ENCODE measurements around the gene KAZN. TPM values are rescaled to one million over a fixed set of nuclear protein-coding genes. Genes with fewer than 3 reads are reported as not detected.

The KAZN gene
- polyA plus RNA-seq, 2 of the 4 experiments (the other 2 are of a cell fraction): 1.3 to 1.9 TPM

GRCh38 chr1:14947421-14947820, 348.9 kb downstream of the KAZN start:
- no peak for TF ChIP-seq HOXB13 (CRISPR knock-in tag; IDR thresholded peaks at IDR 0.05; ENCODE audit: low read depth)
- H3K4me1 ChIP-seq: no peaks in the 10 kb centered on the region
- no peaks in the 10 kb centered on the region for H3K9me3 ChIP-seq
- no peak overlapping the region for H3K27ac ChIP-seq
- FAIRE-seq (no peak), ATAC-seq (no peak), DNase-seq (ENCODE audit: low read depth in 1 of 2, low spot score in 1 of 2) (no peak)
- no peak overlapping the region for H3K4me3 ChIP-seq
- no peak overlapping the region for H3K4me2 ChIP-seq
- WGBS (ENCODE audit: missing lambda C conversion rate): 87% methylated on average over 3 of the region's 3 CpGs
- ChIA-PET POLR2A (no interaction called here), CTCF (interaction anchor here (1.3 kb wide), 1 partner anchor 80 kb away, joined by 5 read pairs; no protein-coding TSS in a partner anchor)

- no peak for ATAC-seq
- TF ChIP-seq MAFK (IDR thresholded peaks at IDR 0.05; ENCODE audit: partially characterized antibody) (no peak), HEYL (CRISPR knock-in tag; IDR thresholded peaks at IDR 0.05) (no peak), FOSL2 (IDR thresholded peaks at IDR 0.05) (no peak), FOSL2 (CRISPR knock-in tag; IDR thresholded peaks at IDR 0.05) (no peak), JUNB (IDR thresholded peaks at IDR 0.05) (no peak), RAD21 (conservative IDR thresholded peaks at IDR 0.05 in 1 of 2, IDR thresholded peaks at IDR 0.05 in 1 of 2) (no peak), ZSCAN20 (CRISPR knock-in tag; IDR thresholded peaks at IDR 0.05) (no peak)
- TF ChIP-seq, protein P1, sequence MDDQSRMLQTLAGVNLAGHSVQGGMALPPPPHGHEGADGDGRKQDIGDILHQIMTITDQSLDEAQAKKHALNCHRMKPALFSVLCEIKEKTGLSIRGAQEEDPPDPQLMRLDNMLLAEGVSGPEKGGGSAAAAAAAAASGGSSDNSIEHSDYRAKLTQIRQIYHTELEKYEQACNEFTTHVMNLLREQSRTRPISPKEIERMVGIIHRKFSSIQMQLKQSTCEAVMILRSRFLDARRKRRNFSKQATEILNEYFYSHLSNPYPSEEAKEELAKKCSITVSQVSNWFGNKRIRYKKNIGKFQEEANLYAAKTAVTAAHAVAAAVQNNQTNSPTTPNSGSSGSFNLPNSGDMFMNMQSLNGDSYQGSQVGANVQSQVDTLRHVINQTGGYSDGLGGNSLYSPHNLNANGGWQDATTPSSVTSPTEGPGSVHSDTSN (IDR thresholded peaks at IDR 0.05): no peak
- ChIA-PET CTCF (interaction anchor here (0.6 to 1.3 kb wide), 2 partner anchors 80 to 320 kb away, joined by 4 to 5 read pairs; no protein-coding TSS in a partner anchor), POLR2A (no interaction called here)
- Histone ChIP-seq H3K4me1 (no peaks in the 10 kb centered on the region), H3K27ac (no peak overlapping the region), H3K4me3 (no peak overlapping the region), H3K9me3 (no peaks in the 10 kb centered on the region), H3K4me2 (no peak overlapping the region)
- 76% methylated on average over 2 of the region's 2 CpGs for WGBS (ENCODE audit: missing lambda C conversion rate)
- DNase-seq (ENCODE audit: low read depth in 1 of 2, low spot score in 1 of 2): no peak
- FAIRE-seq: no peak
Observed at GRCh38 chr1:14948112-14948652, 349.7 kb downstream of the KAZN start.

DNA sequence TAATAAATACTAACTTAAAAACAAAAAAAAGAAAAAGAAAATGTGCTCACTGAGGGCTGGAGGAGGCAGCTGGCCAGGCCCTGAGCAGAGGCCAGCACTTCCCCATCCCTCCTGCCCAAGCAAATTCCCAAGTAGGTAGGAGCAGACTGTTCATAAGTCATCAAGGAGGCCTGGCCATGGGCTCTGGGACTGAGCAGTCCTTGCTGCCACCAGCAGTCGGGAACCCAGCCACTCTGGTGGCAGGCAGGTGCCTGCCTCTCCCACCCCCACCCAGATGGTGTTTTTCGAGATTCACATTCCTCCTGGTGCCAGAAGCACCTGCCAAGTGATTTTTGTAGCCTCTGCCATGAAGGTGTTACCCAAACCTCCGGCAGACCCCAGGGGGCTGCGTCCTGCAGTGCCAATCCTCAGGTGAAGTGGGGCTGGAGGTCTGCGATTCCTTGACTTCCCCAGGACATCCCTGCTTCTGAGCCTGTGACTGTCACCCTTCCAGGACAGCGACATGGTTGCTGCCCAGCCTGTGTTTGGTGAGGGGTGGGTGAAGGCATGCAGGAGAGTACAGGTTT, 350.9 kb downstream of the KAZN start:
- ChIA-PET CTCF (no interaction called here), POLR2A (no interaction called here)
- 60% methylated on average over 1 of the region's 6 CpGs for WGBS (ENCODE audit: missing lambda C conversion rate)
- Histone ChIP-seq H3K4me2 (no peak overlapping the region), H3K4me3 (no peak overlapping the region), H3K9me3 (peaks cover 10% of the 10 kb centered on the region; the same call in 1 of the 3 replicates), H3K4me1 (no peaks in the 10 kb centered on the region), H3K27ac (no peak overlapping the region)
- no peak for FAIRE-seq
- no peak for ATAC-seq
- TF ChIP-seq ZFP36 (IDR thresholded peaks at IDR 0.05; ENCODE audit: borderline replicate concordance, partially characterized antibody): no peak
- TF ChIP-seq, protein P2, sequence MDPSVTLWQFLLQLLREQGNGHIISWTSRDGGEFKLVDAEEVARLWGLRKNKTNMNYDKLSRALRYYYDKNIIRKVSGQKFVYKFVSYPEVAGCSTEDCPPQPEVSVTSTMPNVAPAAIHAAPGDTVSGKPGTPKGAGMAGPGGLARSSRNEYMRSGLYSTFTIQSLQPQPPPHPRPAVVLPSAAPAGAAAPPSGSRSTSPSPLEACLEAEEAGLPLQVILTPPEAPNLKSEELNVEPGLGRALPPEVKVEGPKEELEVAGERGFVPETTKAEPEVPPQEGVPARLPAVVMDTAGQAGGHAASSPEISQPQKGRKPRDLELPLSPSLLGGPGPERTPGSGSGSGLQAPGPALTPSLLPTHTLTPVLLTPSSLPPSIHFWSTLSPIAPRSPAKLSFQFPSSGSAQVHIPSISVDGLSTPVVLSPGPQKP (IDR thresholded peaks at IDR 0.05; ENCODE audit: low read depth, low read length): no peak
- TF ChIP-seq SREBF2 (IDR thresholded peaks at IDR 0.05): no peak
- no peak for TF ChIP-seq NFE2L2 (conservative IDR thresholded peaks at IDR 0.05; ENCODE audit: low read length)
- no peak for TF ChIP-seq TP53 (CRISPR knock-in tag; IDR thresholded peaks at IDR 0.05)
- no peak for DNase-seq (ENCODE audit: low read depth in 1 of 2, low spot score in 1 of 2)

DNA sequence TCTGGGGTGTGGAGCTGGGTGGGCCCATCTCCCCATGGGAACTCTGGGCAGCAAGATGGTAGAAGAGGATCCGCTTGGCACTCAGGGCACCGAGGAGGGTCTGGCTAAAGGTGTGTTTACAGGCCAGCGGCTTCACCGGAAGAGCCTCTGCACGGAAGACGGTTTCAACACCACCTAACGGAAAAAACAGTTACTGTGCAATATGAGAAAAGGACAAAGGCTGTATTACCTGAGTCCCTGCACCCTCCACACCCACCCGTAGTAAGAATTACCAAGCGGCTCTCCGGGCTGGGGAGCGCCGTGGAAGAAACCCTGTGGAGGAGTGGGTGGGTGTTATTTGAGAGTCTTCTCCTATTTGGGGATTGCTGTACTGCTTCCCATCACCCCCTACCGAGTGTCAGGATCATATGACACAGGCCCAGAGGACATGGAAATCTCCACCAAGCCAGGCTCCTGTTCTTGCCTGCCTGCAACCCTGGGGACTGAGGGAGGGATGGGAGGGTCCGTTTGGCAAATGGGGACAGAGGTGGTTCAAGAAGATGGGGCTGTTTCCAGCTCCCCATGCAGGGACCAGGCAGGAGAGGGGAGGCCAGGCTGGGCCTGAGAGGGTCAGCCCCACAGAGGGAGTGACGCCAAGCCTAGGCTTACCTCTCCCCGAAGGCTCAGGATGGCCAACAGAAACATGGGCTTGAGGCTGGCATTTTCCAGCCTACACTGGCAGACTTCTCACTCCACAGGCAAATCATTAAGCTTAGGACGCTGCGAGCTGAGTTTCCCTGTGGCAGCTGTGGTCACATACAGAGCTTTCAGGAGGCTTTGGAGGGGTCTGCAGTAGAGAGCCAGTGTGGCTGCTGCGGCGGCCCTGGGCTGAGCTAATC, 351.6 kb downstream of the KAZN start:
- no peak overlapping the region for H3K4me2 ChIP-seq
- no peak overlapping the region for H3K4me3 ChIP-seq
- POLR2A ChIA-PET: no interaction called here
- H3K4me1 ChIP-seq: no peaks in the 10 kb centered on the region
- no peak overlapping the region for H3K27ac ChIP-seq
- CTCF ChIA-PET: no interaction called here
- TF ChIP-seq HDAC2 (IDR thresholded peaks at IDR 0.05): no peak
- no peak for TF ChIP-seq KDM1A (IDR thresholded peaks at IDR 0.05; ENCODE audit: low read depth)
- TF ChIP-seq FOSL2 (IDR thresholded peaks at IDR 0.05): no peak
- TF ChIP-seq FOSL2 (CRISPR knock-in tag; IDR thresholded peaks at IDR 0.05): no peak
- TF ChIP-seq ESRRA (IDR thresholded peaks at IDR 0.05; ENCODE audit: borderline replicate concordance, low read length): no peak
- no peak for TF ChIP-seq HOXB5 (CRISPR knock-in tag; IDR thresholded peaks at IDR 0.05)
- no peak for TF ChIP-seq HEYL (CRISPR knock-in tag; IDR thresholded peaks at IDR 0.05)
- 80% methylated on average over 17 of the region's 20 CpGs for WGBS (ENCODE audit: missing lambda C conversion rate)
- no peak for ATAC-seq
- FAIRE-seq: no peak
- H3K9me3 ChIP-seq: peaks cover 10% of the 10 kb centered on the region; the same call in 1 of the 3 replicates
- no peak for DNase-seq (ENCODE audit: low read depth in 1 of 2, low spot score in 1 of 2)

All from A549 (cell line).